Liver (tissue), 3 donors: ENCODE results near the gene FAM185A.

Experiments used
- ATF3 ChIP-seq: IDR thresholded peaks from 2 replicates; pipeline ENCODE4 v1.6.1; 2016; ENCODE audit warnings: antibody characterized with exemption
- CTCF ChIP-seq: fragments of 150-350 bp; IDR thresholded peaks from 2 replicates; pipeline ENCODE4 v1.5.1; 2017; ENCODE audit warnings: improper control_type of control experiment, low read depth, low read length; ENCODE audit not compliant: missing input control
- FOXA1 ChIP-seq: IDR thresholded peaks from 2 replicates; pipeline ENCODE4 v1.6.1; 2016; ENCODE audit warnings: antibody characterized with exemption
- GABPA ChIP-seq, 2 donors: IDR thresholded peaks in 1 of 2; conservative IDR thresholded peaks in 1 of 2; 2 replicates each; pipeline ENCODE4 v1.6.1; 2016; ENCODE audit warnings: antibody characterized with exemption in 2 of 2, mild to moderate bottlenecking in 1 of 2, moderate library complexity in 1 of 2
- REST ChIP-seq: IDR thresholded peaks from 2 replicates; pipeline ENCODE4 v1.6.1; 2016; ENCODE audit warnings: antibody characterized with exemption, mild to moderate bottlenecking
- SP1 ChIP-seq: IDR thresholded peaks from 2 replicates; pipeline ENCODE4 v1.6.1; 2018; ENCODE audit warnings: antibody characterized with exemption, mild to moderate bottlenecking
- TAF1 ChIP-seq: conservative IDR thresholded peaks from 2 replicates; pipeline ENCODE4 v1.6.1; 2016; ENCODE audit warnings: antibody characterized with exemption, mild to moderate bottlenecking
- ZBTB33 ChIP-seq: IDR thresholded peaks from 2 replicates; pipeline ENCODE4 v1.6.1; 2016; ENCODE audit warnings: antibody characterized with exemption
- donor health status: healthy.
- donor health status: healthy.

GRCh38 chr7:102836191-102836919, 87.6 kb downstream of the FAM185A start:
- TF ChIP-seq CTCF, result no peak
- no peak for TF ChIP-seq REST
- no peak for TF ChIP-seq ZBTB33
- TF ChIP-seq TAF1, result no peak
- no peak for TF ChIP-seq GABPA (IDR thresholded peaks at IDR 0.05 in 1 of 2, conservative IDR thresholded peaks at IDR 0.05 in 1 of 2)
- TF ChIP-seq SP1, result no peak
- TF ChIP-seq ATF3, result no peak
- no peak for TF ChIP-seq FOXA1
